Mucosa of descending colon (tissue), 3 donors: ENCODE measurements around the gene XRRA1. TPM values are rescaled to one million over a fixed set of nuclear protein-coding genes. Genes with fewer than 3 reads are reported as not detected.
"Not testable (repeated sequence)": the region's sequence is repeated elsewhere in the genome, so short reads cannot be mapped to it uniquely, and the experiment has no call there.

ENCODE experiments used
- ATAC-seq: fragments of 200-7000 bp; cut with Tn5 transposase; one replicate; pipeline ENCODE4 v1.9.1; 2020; ENCODE audit warnings: mild to moderate bottlenecking, moderate library complexity
- DNase-seq, 3 donors: peaks; one replicate each; pipeline ENCODE4 v3.0.0-alpha.2; 2020
- H3K36me3 ChIP-seq: fragments of 200-600 bp; one replicate; pipeline ENCODE4 v1.8.0; 2021; ENCODE audit warnings: low read depth, mild to moderate bottlenecking
- H3K4me1 ChIP-seq: fragments of 200-600 bp; one replicate; pipeline ENCODE4 v1.8.0; 2021; ENCODE audit warnings: low read depth, mild to moderate bottlenecking
- H3K4me3 ChIP-seq: fragments of 200-600 bp; one replicate; pipeline ENCODE4 v1.8.0; 2021; ENCODE audit warnings: mild to moderate bottlenecking
- H3K9me3 ChIP-seq: fragments of 200-600 bp; one replicate; pipeline ENCODE4 v1.8.0; 2021; ENCODE audit warnings: mild to moderate bottlenecking
- CTCF ChIP-seq: fragments of 200-600 bp; IDR thresholded peaks from one replicate; pipeline ENCODE4 v1.8.0; 2022; ENCODE audit warnings: antibody characterized with exemption, mild to moderate bottlenecking
- intact Hi-C, 2 donors: fragments of 100-400 bp; cut with DNase I in 1 of 2; cut with micrococcal nuclease in 1 of 2; formaldehyde crosslinking; loops; one replicate each; pipeline versions ENCODE4 v1.11.0 to v1.11.1; 2022; cut with DNase I, micrococcal nuclease
- long read RNA-seq, 2 donors: library from polyadenylated mRNA; unstranded; transcript quantifications; one replicate each; pipeline ENCODE4 v2.0.0, GENCODE V29; 2019 to 2021
- total RNA-seq, 3 donors: library from RNA; stranded (reverse); fragmentation: NEBNext Ultra II Directional in 2 of 3; extraction: Animal tissue kit (Norgen Biotek cat#: 25700) in 2 of 3; gene quantifications; one replicate each; pipeline versions ENCODE4 v1.2.1 to v1.2.4, GENCODE V29; 2021 to 2023
- donor health status: DM: no; HTN: no; CAD: no; lungs with moderate emphysema.
- donor health status: DM: no; HTN: no; CAD: no.
- donor health status: DM: no; HTN: yes; CAD: no.

XRRA1 gene
- 10 to 100 TPM in 2 of 3 donors, 1 to 10 TPM in 1; 6.7 to 35.9 (median 29.6) TPM for total RNA-seq
- long read RNA-seq, donor 1, partial matches to known transcripts = 5 of 19 reads
- long read RNA-seq, donor 1, other reads (novel, unspliced or antisense) = 14 of 19 reads
- long read RNA-seq, donor 2, partial matches to known transcripts = 0 of 1 reads
- long read RNA-seq, donor 2, other reads (novel, unspliced or antisense) = 1 of 1 reads

DNA sequence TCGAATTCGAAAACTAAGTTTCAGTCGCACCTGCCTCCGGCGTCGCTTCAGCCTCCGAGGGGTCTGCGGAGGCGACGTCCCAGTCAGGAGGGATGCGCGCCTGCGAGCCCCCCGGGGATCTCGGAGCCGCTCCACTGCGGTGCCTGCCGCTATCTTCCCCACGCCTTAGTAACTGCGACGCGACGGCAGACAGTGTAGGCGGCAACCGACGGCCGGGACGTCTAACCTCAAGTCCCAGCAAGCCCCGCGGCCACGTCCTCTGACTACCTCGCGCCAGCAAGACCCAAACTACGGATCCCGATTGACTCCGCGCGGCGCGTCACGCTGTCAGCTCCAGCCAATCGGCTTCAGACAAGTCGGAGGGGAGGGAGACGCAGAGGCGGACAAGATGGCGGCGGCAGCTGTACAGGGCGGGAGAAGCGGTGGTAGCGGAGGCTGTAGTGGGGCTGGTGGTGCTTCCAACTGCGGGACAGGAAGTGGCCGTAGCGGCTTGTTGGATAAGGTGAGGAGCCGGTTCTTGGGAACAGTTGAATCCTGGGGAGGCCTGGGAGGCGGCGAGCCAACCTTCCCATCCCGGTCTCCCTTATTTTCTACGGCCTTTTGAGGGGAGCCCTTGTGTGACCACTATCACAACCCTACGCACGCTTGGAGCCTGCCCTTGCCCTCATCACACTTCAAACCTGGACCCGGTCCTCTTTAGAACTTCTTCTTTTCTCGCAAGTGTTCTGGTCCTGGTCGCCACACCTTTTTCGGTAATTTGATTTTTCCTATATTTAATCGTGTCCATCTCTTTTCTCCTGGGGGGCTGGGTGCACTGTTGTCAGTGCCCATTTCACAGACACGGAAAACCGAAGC is at the start of gene XRRA1, which contains the start of gene SPCS2:
Gene XRRA1 (minus strand): TSS at position 194 of the 855 bp plus-strand sequence. CDS start 8,213 bp downstream, outside the sequence.
Gene SPCS2 (plus strand): TSS at position 369 of the 855 bp plus-strand sequence. CDS start 20 bp downstream, at position 389.
- TF ChIP-seq CTCF = no peak
- no peaks in the 10 kb centered on the region for H3K9me3 ChIP-seq
- peak; percentile 98 to 100 (median 99) for DNase-seq
- H3K4me1 ChIP-seq = peaks cover 12% of the 10 kb centered on the region
- ATAC-seq = peak; percentile 100
- intact Hi-C loops = no loop called here
- H3K4me3 ChIP-seq = peak within 1 kb of the TSS; percentile 88
- H3K36me3 ChIP-seq = peaks cover 5% of the 10 kb centered on the region

DNA sequence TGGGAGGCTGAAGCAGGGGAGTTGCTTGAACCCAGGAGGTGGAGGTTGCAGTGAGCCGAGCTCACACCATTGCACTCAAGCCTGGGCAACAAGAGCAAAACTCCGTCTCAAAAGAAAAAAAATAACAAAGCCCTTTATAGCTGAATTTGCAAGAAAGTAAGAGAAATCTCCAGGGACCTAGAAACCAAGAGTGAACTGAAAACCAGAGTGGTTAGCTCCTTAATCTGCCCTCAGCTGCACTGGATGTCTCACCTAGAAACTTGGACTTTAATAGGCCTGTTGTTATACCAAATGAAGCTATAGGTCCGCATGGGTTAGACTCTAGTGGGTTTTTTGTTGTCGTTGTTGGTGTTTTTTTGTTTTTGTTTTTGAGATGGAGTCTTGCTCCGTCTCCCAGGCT is 44.0 kb upstream of the XRRA1 start:
- H3K4me3 ChIP-seq = no peak overlapping the region
- ATAC-seq (no peak), DNase-seq (no peak)
- intact Hi-C loops = no loop called here
- peaks cover 6% of the 10 kb centered on the region for H3K4me1 ChIP-seq
- no peaks in the 10 kb centered on the region for H3K36me3 ChIP-seq
- no peak for TF ChIP-seq CTCF
- no peaks in the 10 kb centered on the region for H3K9me3 ChIP-seq

DNA sequence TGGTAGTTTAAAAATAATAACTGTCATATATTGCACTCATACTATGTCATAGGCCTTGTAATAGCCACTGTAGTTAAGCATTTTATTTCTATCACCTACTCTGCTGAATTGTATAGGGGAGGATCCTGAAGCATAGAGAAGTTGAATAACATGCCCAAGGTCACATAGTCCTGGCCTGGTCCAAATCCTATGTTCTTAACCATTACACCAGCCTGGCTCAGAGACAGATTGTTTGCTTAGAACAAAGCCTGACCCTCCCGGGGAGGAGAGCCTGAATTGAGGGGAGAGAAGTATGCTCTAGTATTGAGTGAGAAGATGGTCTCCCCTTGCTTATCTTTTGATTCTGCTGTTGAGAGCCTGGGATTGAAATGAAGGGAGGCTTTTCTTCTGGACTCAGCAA is 42.0 kb upstream of the XRRA1 start:
- intact Hi-C loops = no loop called here

DNA sequence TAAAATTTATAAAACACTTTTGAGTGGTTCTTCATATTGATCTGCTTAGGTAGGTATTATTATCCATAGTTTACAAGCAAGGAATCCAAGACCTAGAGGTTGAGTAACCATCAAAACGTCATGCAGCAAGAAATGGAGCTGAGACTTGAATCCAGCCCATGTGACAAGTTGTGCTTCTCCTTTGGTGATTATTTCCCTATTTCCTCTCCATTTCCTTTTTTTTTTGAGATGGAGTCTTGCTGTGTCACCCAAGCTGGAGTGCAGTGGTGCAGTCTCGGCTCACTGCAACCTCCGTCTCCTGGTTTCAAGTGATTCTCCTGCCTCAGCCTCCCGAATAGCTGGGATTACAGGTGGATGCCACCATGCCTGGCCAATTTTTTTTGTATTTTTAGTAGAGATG is 41.3 kb upstream of the XRRA1 start:
- H3K4me1 ChIP-seq, DNase-seq, H3K36me3 ChIP-seq, ATAC-seq, H3K4me3 ChIP-seq, H3K9me3 ChIP-seq, intact Hi-C loops: not testable (repeated sequence)

More for the DNA sequence above, 42.0 kb upstream of the XRRA1 start:
- ATAC-seq = no peak
- DNase-seq = no peak
- no peak for TF ChIP-seq CTCF
- Histone ChIP-seq H3K36me3 (no peaks in the 10 kb centered on the region), H3K9me3 (no peaks in the 10 kb centered on the region), H3K4me1 (peaks cover 6% of the 10 kb centered on the region), H3K4me3 (no peak overlapping the region)

DNA sequence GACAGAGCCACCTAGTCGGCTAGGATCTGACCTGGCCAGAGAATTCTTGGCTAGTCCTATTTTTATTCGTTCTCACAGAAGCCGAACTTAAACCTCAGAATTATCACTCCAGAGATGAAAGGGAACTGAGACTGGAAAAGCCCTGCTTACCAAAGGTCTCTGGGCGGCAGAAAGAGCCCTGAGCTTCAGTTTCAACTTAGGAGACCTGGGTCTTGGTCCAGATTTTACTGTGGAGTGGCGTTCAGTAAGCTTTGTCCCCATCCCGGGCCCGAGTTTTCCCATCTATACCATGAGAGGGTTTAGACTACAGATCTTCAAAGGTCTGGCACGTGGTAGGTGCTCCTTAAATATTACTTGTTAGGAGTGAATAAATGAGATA is 40.4 kb upstream of the XRRA1 start:
- no peak for TF ChIP-seq CTCF
- Histone ChIP-seq H3K4me3 (peak overlapping the region; percentile 69), H3K36me3 (no peaks in the 10 kb centered on the region), H3K9me3 (no peaks in the 10 kb centered on the region), H3K4me1 (peaks cover 6% of the 10 kb centered on the region)
- intact Hi-C loops = no loop called here
- peak in 1 of 3 donors; percentile 21 for DNase-seq
- ATAC-seq = peak; percentile 14
